ENCODE measurements around the gene PPIE. TPM values are rescaled to one million over a fixed set of nuclear protein-coding genes. Genes with fewer than 3 reads are reported as not detected.

Gene PPIE
- polyA plus RNA-seq, 4 donors, result 39.7 to 72.5 (median 55.6) TPM

- H3K27ac ChIP-seq (ENCODE audit: low read depth in 1 of 3, low read length in 2 of 3), result no peak overlapping the region
- no peak for FAIRE-seq
These were observed 61.8 kb downstream of the PPIE start for GRCh38 chr1:39800471-39800835.

GRCh38 chr1:39802496-39803260, 64.0 kb downstream of the PPIE start:
- no peaks in the 10 kb centered on the region for H3K9me3 ChIP-seq (ENCODE audit: control insufficient read depth in 2 of 2, insufficient read depth in 1 of 2, low read depth in 1 of 2, low read length in 1 of 2)
- H3K4me3 ChIP-seq (ENCODE audit: low read depth in 1 of 3, low read length in 3 of 3), result no peak overlapping the region
- DNase-seq, result no peak
- H3K36me3 ChIP-seq (ENCODE audit: control insufficient read depth in 3 of 3, insufficient read depth in 2 of 3, low read depth in 1 of 3, low read length in 3 of 3), result no peaks in the 10 kb centered on the region
- no peak for FAIRE-seq
- peaks cover 0 to 3% (median 2%) of the 10 kb centered on the region in 3 donors for H3K4me1 ChIP-seq (ENCODE audit: control insufficient read depth in 3 of 3, insufficient read depth in 2 of 3, low read depth in 1 of 3, low read length in 2 of 3)
- 84 to 88% (median 87%) methylated on average over 14 of the region's 14 CpGs for WGBS, 3 donors
- H3K27ac ChIP-seq (ENCODE audit: low read depth in 1 of 3, low read length in 2 of 3), result no peak overlapping the region
- H3K27me3 ChIP-seq (ENCODE audit: control insufficient read depth in 3 of 3, insufficient read depth in 3 of 3, low read length in 3 of 3), result no peaks in the 10 kb centered on the region

More at GRCh38 chr1:39800471-39800835, 61.8 kb downstream of the PPIE start:
- WGBS, 3 donors, result 72 to 76% (median 73%) methylated on average over 3 of the region's 3 CpGs
- Histone ChIP-seq H3K4me1 (ENCODE audit: control insufficient read depth in 3 of 3, insufficient read depth in 2 of 3, low read depth in 1 of 3, low read length in 2 of 3) (peaks cover 0 to 3% (median 2%) of the 10 kb centered on the region in 3 donors), H3K4me3 (ENCODE audit: low read depth in 1 of 3, low read length in 3 of 3) (no peak overlapping the region), H3K9me3 (ENCODE audit: control insufficient read depth in 2 of 2, insufficient read depth in 1 of 2, low read depth in 1 of 2, low read length in 1 of 2) (no peaks in the 10 kb centered on the region), H3K36me3 (ENCODE audit: control insufficient read depth in 3 of 3, insufficient read depth in 2 of 3, low read depth in 1 of 3, low read length in 3 of 3) (no peaks in the 10 kb centered on the region), H3K27me3 (ENCODE audit: control insufficient read depth in 3 of 3, insufficient read depth in 3 of 3, low read length in 3 of 3) (peaks cover 0 to 2% (median 0%) of the 10 kb centered on the region in 3 donors)
- DNase-seq, result no peak

GRCh38 chr1:39805385-39805784, 66.7 kb downstream of the PPIE start:
- no peaks in the 10 kb centered on the region for H3K27me3 ChIP-seq (ENCODE audit: control insufficient read depth in 3 of 3, insufficient read depth in 3 of 3, low read length in 3 of 3)
- no peaks in the 10 kb centered on the region for H3K36me3 ChIP-seq (ENCODE audit: control insufficient read depth in 3 of 3, insufficient read depth in 2 of 3, low read depth in 1 of 3, low read length in 3 of 3)
- no peak overlapping the region for H3K4me3 ChIP-seq (ENCODE audit: low read depth in 1 of 3, low read length in 3 of 3)
- FAIRE-seq (no peak), DNase-seq (no peak)
- no peak overlapping the region for H3K27ac ChIP-seq (ENCODE audit: low read depth in 1 of 3, low read length in 2 of 3)
- 94 to 100% (median 96%) methylated on average over 2 of the region's 2 CpGs for WGBS, 3 donors
- no peaks in the 10 kb centered on the region for H3K4me1 ChIP-seq (ENCODE audit: control insufficient read depth in 3 of 3, insufficient read depth in 2 of 3, low read depth in 1 of 3, low read length in 2 of 3)
- H3K9me3 ChIP-seq (ENCODE audit: control insufficient read depth in 2 of 2, insufficient read depth in 1 of 2, low read depth in 1 of 2, low read length in 1 of 2), result no peaks in the 10 kb centered on the region

- no peak for FAIRE-seq
- Histone ChIP-seq H3K36me3 (ENCODE audit: control insufficient read depth in 3 of 3, insufficient read depth in 2 of 3, low read depth in 1 of 3, low read length in 3 of 3) (no peaks in the 10 kb centered on the region), H3K27ac (ENCODE audit: low read depth in 1 of 3, low read length in 2 of 3) (no peak overlapping the region)
These were observed 70.3 kb downstream of the PPIE start for GRCh38 chr1:39808784-39809517.

GRCh38 chr1:39812913-39813312, 74.2 kb downstream of the PPIE start:
- peaks cover 0 to 4% (median 2%) of the 10 kb centered on the region in 3 donors for H3K4me1 ChIP-seq (ENCODE audit: control insufficient read depth in 3 of 3, insufficient read depth in 2 of 3, low read depth in 1 of 3, low read length in 2 of 3)
- no peak overlapping the region for H3K27ac ChIP-seq (ENCODE audit: low read depth in 1 of 3, low read length in 2 of 3)
- 82 to 92% (median 87%) methylated on average over 3 of the region's 3 CpGs for WGBS, 3 donors
- H3K27me3 ChIP-seq (ENCODE audit: control insufficient read depth in 3 of 3, insufficient read depth in 3 of 3, low read length in 3 of 3), result no peaks in the 10 kb centered on the region
- no peak overlapping the region for H3K4me3 ChIP-seq (ENCODE audit: low read depth in 1 of 3, low read length in 3 of 3)
- no peaks in the 10 kb centered on the region for H3K9me3 ChIP-seq (ENCODE audit: control insufficient read depth in 2 of 2, insufficient read depth in 1 of 2, low read depth in 1 of 2, low read length in 1 of 2)
- FAIRE-seq, result no peak
- no peak for DNase-seq
- H3K36me3 ChIP-seq (ENCODE audit: control insufficient read depth in 3 of 3, insufficient read depth in 2 of 3, low read depth in 1 of 3, low read length in 3 of 3), result no peaks in the 10 kb centered on the region

More at GRCh38 chr1:39808784-39809517, 70.3 kb downstream of the PPIE start:
- H3K4me3 ChIP-seq (ENCODE audit: low read depth in 1 of 3, low read length in 3 of 3), result no peak overlapping the region
- H3K9me3 ChIP-seq (ENCODE audit: control insufficient read depth in 2 of 2, insufficient read depth in 1 of 2, low read depth in 1 of 2, low read length in 1 of 2), result no peaks in the 10 kb centered on the region
- no peaks in the 10 kb centered on the region for H3K27me3 ChIP-seq (ENCODE audit: control insufficient read depth in 3 of 3, insufficient read depth in 3 of 3, low read length in 3 of 3)
- H3K4me1 ChIP-seq (ENCODE audit: control insufficient read depth in 3 of 3, insufficient read depth in 2 of 3, low read depth in 1 of 3, low read length in 2 of 3), result no peaks in the 10 kb centered on the region
- DNase-seq, result no peak
- WGBS, 3 donors, result 73 to 92% (median 86%) methylated on average over 6 of the region's 8 CpGs

Other genes with a start within 250 kb of the PPIE start
- gene BMP8A, start 247.2 kb upstream of the PPIE start, polyA plus RNA-seq, result under 1 TPM in 3 of 4 donors, not detected in 1; 0.37 to 0.66 (median 0.45) TPM
- gene PABPC4, start 162.1 kb upstream of the PPIE start, polyA plus RNA-seq, result 100 to 1,000 TPM in 2 of 4 donors, 10 to 100 TPM in 2; 67.5 to 129 (median 104) TPM
- gene HEYL, start 99.2 kb upstream of the PPIE start, polyA plus RNA-seq, result 1 to 10 TPM in 3 of 4 donors, not detected in 1; 1.1 to 4.7 (median 3.4) TPM
- gene NT5C1A, start 66.8 kb upstream of the PPIE start, polyA plus RNA-seq, result under 1 TPM in 2 of 4 donors, not detected in 2; 0.12 to 0.16 TPM
- gene HPCAL4, start 47.4 kb upstream of the PPIE start, polyA plus RNA-seq, result under 1 TPM; 0.10 to 0.27 (median 0.22) TPM
- 1 to 10 TPM; 1.0 to 3.5 (median 3.0) TPM for gene OXCT2, start 32.5 kb downstream of the PPIE start, polyA plus RNA-seq
- gene BMP8B, start 50.0 kb downstream of the PPIE start, polyA plus RNA-seq, result 10 to 100 TPM in 1 of 4 donors, 1 to 10 TPM in 3; 1.0 to 13.8 (median 7.6) TPM
- gene TRIT1, start 144.6 kb downstream of the PPIE start, polyA plus RNA-seq, result 10 to 100 TPM in 2 of 4 donors, 1 to 10 TPM in 2; 4.3 to 23.6 (median 9.3) TPM
- 1 to 10 TPM; 3.5 to 9.0 (median 6.1) TPM for gene MYCL, start 163.0 kb downstream of the PPIE start, polyA plus RNA-seq
- gene MFSD2A, start 216.3 kb downstream of the PPIE start, polyA plus RNA-seq, result 10 to 100 TPM; 14.3 to 57.5 (median 31.7) TPM

All from small intestine (tissue), 7 donors.